ENCODE data around the gene EMILIN3. TPM values are rescaled to one million over a fixed set of nuclear protein-coding genes. Genes with fewer than 3 reads are reported as not detected.

EMILIN3 gene
- total and polyA plus RNA-seq, 2 experiments from 2014 or later, result not detected

DNA sequence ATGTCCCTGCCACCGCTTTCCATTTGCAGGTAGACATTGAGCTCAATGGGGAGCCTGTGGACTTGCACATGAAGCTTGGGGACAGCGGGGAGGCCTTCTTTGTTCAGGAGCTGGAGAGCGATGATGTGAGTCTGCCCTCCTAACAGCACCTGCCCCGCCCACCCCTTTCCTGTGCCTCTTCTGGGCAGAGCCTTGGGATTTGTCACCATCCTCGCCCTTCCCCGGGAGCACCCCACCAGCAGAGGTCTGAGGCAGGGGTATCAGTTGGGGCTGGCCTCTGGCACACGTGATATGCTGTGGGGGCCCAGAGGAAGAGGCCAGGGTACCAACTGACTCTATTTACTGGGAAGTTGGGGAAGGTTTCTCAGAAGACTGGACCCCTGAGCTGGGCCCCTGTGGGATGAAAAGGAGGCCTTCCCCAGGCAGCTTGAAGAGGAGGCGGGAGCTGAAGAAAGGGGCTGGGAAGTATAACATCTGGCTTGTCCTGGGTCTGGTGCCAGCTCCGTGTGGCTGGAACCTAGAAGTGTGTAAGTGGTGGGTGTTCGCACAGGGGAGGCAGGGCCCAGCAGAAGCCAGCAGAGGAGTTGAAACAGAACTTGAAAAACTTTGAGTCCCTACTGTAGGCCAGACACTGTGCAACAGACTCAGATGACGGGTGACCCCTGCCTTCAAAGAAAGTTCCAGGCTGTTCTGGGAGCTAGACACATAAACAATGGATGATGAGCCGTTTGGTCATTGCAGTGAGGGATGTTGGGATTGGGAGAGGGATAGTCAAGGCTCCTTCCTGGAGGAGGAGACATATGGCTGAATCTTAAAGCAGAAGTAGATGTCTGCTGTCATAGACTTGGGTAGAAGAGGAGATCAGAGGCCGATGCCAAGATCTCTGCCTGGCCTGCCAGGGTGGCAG lies 18.8 kb downstream of the EMILIN3 start:
- H4K20me1 ChIP-seq (ENCODE audit: insufficient read depth), result no peaks in the 10 kb centered on the region
- H3K27me3 ChIP-seq (replicated peaks; ENCODE audit: insufficient read depth), result no peaks in the 10 kb centered on the region
- no peak for TF ChIP-seq EZH2phosphoT487 (IDR thresholded peaks at IDR 0.05; ENCODE audit: insufficient read depth, low read depth)
- TF ChIP-seq EZH2 (IDR thresholded peaks at IDR 0.05; ENCODE audit: insufficient read depth, poor library complexity, severe bottlenecking), result no peak
- WGBS, 2 experiments (ENCODE audit: low coverage in 1 of 2, low lambda C conversion rate in 2 of 2, missing lambda C conversion rate in 2 of 2), result 86 to 88% methylated on average over 13 of the region's 13 CpGs
- no peaks in the 10 kb centered on the region for H3K36me3 ChIP-seq (ENCODE audit: low read depth)
- H2AFZ ChIP-seq, result no peak overlapping the region
- DNase-seq, result no peak
- H3K9ac ChIP-seq, result no peak overlapping the region
- no peaks in the 10 kb centered on the region for H3F3A ChIP-seq (ENCODE audit: insufficient read depth)
- in situ Hi-C loops (cut with MboI), result loop anchor here (10.0 to 25.0 kb wide), 2 partner anchors 173 to 360 kb away; no protein-coding TSS in a partner anchor
- no peak overlapping the region for H3K4me2 ChIP-seq (ENCODE audit: unreplicated experiment)
- H3K9me2 ChIP-seq (ENCODE audit: insufficient read depth), result no peaks in the 10 kb centered on the region
- no peak overlapping the region for H3K4me3 ChIP-seq
- H3K79me2 ChIP-seq (ENCODE audit: insufficient read depth), result no peaks in the 10 kb centered on the region
- H3K27ac ChIP-seq, result no peak overlapping the region
- no peaks in the 10 kb centered on the region for H3K4me1 ChIP-seq (ENCODE audit: insufficient read depth)
- no peaks in the 10 kb centered on the region for H3K9me3 ChIP-seq (ENCODE audit: low read depth)

DNA sequence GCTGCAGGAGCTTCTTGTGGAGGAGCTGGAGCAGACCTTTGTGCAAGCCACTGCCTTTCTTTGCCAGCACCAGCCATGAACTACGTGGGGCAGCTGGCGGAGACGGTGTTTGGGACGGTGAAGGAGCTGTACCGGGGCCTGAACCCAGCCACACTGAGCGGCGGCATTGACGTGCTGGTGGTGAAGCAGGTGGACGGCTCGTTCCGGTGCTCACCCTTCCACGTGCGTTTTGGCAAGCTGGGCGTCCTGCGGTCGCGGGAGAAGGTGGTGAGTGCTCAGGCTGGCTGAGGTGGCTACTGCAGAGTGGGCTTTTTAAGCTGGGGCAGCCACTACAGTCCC lies 20.9 kb downstream of the EMILIN3 start:
- Histone ChIP-seq H3K4me1 (ENCODE audit: insufficient read depth) (no peaks in the 10 kb centered on the region), H3K79me2 (ENCODE audit: insufficient read depth) (0 out of 2 replicates have a peak, but pooled peaks cover 9% of the 10 kb centered on the region), H3K4me2 (ENCODE audit: unreplicated experiment) (no peak overlapping the region), H2AFZ (no peak overlapping the region), H4K20me1 (ENCODE audit: insufficient read depth) (no peaks in the 10 kb centered on the region), H3K27me3 (replicated peaks; ENCODE audit: insufficient read depth) (no peaks in the 10 kb centered on the region), H3K36me3 (ENCODE audit: low read depth) (no peaks in the 10 kb centered on the region), H3K9ac (no peak overlapping the region), H3K9me2 (ENCODE audit: insufficient read depth) (no peaks in the 10 kb centered on the region), H3F3A (ENCODE audit: insufficient read depth) (no peaks in the 10 kb centered on the region), H3K27ac (no peak overlapping the region), H3K9me3 (ENCODE audit: low read depth) (no peaks in the 10 kb centered on the region), H3K4me3 (no peak overlapping the region)
- TF ChIP-seq EZH2phosphoT487 (IDR thresholded peaks at IDR 0.05; ENCODE audit: insufficient read depth, low read depth) (no peak), EZH2 (IDR thresholded peaks at IDR 0.05; ENCODE audit: insufficient read depth, poor library complexity, severe bottlenecking) (no peak)
- in situ Hi-C loops (cut with MboI), result loop anchor here (10.0 to 25.0 kb wide), 2 partner anchors 171 to 358 kb away; no protein-coding TSS in a partner anchor
- 88 to 91% methylated on average over 17 of the region's 17 CpGs for WGBS, 2 experiments (ENCODE audit: low coverage in 1 of 2, low lambda C conversion rate in 2 of 2, missing lambda C conversion rate in 2 of 2)
- DNase-seq, result no peak

DNA sequence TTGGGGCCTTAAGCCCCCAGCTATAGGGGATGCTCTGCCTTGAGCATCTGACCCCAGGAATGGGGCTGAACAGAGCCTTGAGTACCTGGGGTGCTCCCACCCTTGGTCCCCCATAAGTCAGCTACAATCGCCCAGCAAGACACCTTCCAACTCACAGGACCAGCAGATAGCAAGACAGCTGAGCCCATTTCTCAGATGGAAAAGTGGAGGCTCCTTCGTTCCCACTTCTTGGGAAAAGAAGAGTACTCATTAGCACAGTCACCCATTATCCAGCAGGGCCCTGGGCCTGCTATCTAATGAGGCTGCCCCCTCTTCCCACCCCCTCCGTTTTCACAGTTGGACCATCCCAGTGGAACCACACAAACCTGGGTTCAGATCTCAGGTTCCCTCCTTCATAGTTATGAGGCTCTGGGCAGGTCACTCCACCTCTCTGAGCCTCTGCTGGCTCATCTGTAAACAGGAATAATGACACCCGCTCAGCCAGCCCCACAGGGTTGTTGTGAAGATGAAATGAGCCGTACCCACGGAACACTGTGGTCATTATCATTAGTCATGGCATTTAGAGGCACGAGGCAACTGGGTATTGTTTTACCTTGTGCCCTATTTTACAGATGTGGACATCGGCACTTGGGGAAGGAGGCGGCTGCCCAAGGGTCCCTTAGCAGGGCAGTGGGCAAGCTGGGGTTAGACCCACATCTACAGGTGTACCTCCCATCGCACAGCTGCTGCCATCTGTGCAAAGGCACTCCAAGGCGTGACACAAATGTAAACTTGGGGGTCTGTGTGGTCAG lies 21.5 kb downstream of the EMILIN3 start:
- H4K20me1 ChIP-seq (ENCODE audit: insufficient read depth), result no peaks in the 10 kb centered on the region
- TF ChIP-seq EZH2phosphoT487 (IDR thresholded peaks at IDR 0.05; ENCODE audit: insufficient read depth, low read depth), result no peak
- 85 to 88% methylated on average over 11 of the region's 11 CpGs for WGBS, 2 experiments (ENCODE audit: low coverage in 1 of 2, low lambda C conversion rate in 2 of 2, missing lambda C conversion rate in 2 of 2)
- H3K4me1 ChIP-seq (ENCODE audit: insufficient read depth), result no peaks in the 10 kb centered on the region
- H3K4me2 ChIP-seq (ENCODE audit: unreplicated experiment), result no peak overlapping the region
- peak; percentile 26 for DNase-seq
- no peak overlapping the region for H2AFZ ChIP-seq
- no peaks in the 10 kb centered on the region for H3K27me3 ChIP-seq (replicated peaks; ENCODE audit: insufficient read depth)
- no peak overlapping the region for H3K4me3 ChIP-seq
- no peaks in the 10 kb centered on the region for H3F3A ChIP-seq (ENCODE audit: insufficient read depth)
- H3K9me3 ChIP-seq (ENCODE audit: low read depth), result no peaks in the 10 kb centered on the region
- in situ Hi-C loops (cut with MboI), result loop anchor here (10.0 to 25.0 kb wide), 2 partner anchors 170 to 358 kb away; no protein-coding TSS in a partner anchor
- no peaks in the 10 kb centered on the region for H3K9me2 ChIP-seq (ENCODE audit: insufficient read depth)
- no peaks in the 10 kb centered on the region for H3K36me3 ChIP-seq (ENCODE audit: low read depth)
- no peak overlapping the region for H3K27ac ChIP-seq
- H3K79me2 ChIP-seq (ENCODE audit: insufficient read depth), result 0 out of 2 replicates have a peak, but pooled peaks cover 9% of the 10 kb centered on the region
- no peak overlapping the region for H3K9ac ChIP-seq

DNA sequence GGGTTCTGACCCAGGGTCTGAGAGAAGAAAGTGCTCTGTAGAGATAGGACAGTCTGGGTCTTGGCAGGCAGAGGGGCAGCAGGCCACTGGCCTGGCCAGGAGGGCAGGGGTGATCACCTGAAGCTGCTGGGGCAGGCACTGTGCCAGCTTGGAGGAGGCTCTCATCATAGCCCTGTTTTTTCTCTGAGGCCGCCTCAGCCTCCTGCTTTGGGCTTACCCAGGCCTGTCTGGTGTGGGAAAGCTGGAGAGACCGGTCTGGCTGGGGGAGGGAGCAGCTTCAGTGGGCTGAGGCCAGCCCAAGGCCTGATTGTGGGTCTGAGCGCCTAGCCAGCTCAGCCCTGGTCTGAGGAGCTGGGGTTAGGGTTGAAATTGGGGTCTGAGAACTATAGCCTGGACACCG lies 22.1 kb downstream of the EMILIN3 start:
- no peaks in the 10 kb centered on the region for H3K4me1 ChIP-seq (ENCODE audit: insufficient read depth)
- no peak overlapping the region for H3K4me2 ChIP-seq (ENCODE audit: unreplicated experiment)
- DNase-seq, result no peak
- H3F3A ChIP-seq (ENCODE audit: insufficient read depth), result no peaks in the 10 kb centered on the region
- H3K4me3 ChIP-seq, result no peak overlapping the region
- H3K27ac ChIP-seq, result no peak overlapping the region
- H2AFZ ChIP-seq, result no peak overlapping the region
- TF ChIP-seq EZH2 (IDR thresholded peaks at IDR 0.05; ENCODE audit: insufficient read depth, poor library complexity, severe bottlenecking) (no peak), EZH2phosphoT487 (IDR thresholded peaks at IDR 0.05; ENCODE audit: insufficient read depth, low read depth) (no peak)
- 0 out of 2 replicates have a peak, but pooled peaks cover 9% of the 10 kb centered on the region for H3K79me2 ChIP-seq (ENCODE audit: insufficient read depth)
- no peaks in the 10 kb centered on the region for H3K27me3 ChIP-seq (replicated peaks; ENCODE audit: insufficient read depth)
- H4K20me1 ChIP-seq (ENCODE audit: insufficient read depth), result no peaks in the 10 kb centered on the region
- H3K9me2 ChIP-seq (ENCODE audit: insufficient read depth), result no peaks in the 10 kb centered on the region
- H3K36me3 ChIP-seq (ENCODE audit: low read depth), result no peaks in the 10 kb centered on the region
- 88 to 90% methylated on average over 4 of the region's 4 CpGs for WGBS, 2 experiments (ENCODE audit: low coverage in 1 of 2, low lambda C conversion rate in 2 of 2, missing lambda C conversion rate in 2 of 2)
- H3K9me3 ChIP-seq (ENCODE audit: low read depth), result no peaks in the 10 kb centered on the region
- in situ Hi-C loops (cut with MboI), result loop anchor here (10.0 to 25.0 kb wide), 2 partner anchors 170 to 357 kb away; no protein-coding TSS in a partner anchor
- no peak overlapping the region for H3K9ac ChIP-seq
